ENCODE data around the gene IFITM10. TPM values are rescaled to one million over a fixed set of nuclear protein-coding genes. Genes with fewer than 3 reads are reported as not detected.

Gene IFITM10
- total and polyA plus RNA-seq, 2 donors (not counting 1 experiment from before 2014, with no cell fraction given): 0.09 to 1.7 TPM

GRCh38 chr11:1749395-1750351, 722 bp downstream of the IFITM10 start:
- Histone ChIP-seq H4K20me1 (ENCODE audit: control insufficient read depth, insufficient read depth, low read length, poor library complexity, severe bottlenecking) (no peaks in the 10 kb centered on the region), H3K27me3 (replicated peaks in 1 of 4; ENCODE audit: control extremely low read depth in 1 of 4, control insufficient read depth in 3 of 4, insufficient read depth in 4 of 4, low read length in 3 of 4) (peaks cover 0 to 17% (median 2%) of the 10 kb centered on the region in 4 experiments), H2AFZ (ENCODE audit: insufficient read depth, low read depth, low read length, poor library complexity, severe bottlenecking) (no peak overlapping the region), H3K4me2 (replicated peaks; ENCODE audit: low read depth, low read length, poor library complexity, severe bottlenecking) (peak overlapping the region; percentile 12), H3K36me3 (replicated peaks in 1 of 2; ENCODE audit: control extremely low read depth in 1 of 2, control insufficient read depth in 1 of 2, extremely low read depth in 1 of 2, insufficient read depth in 2 of 2, low read length in 1 of 2) (peaks cover 0 to 6% of the 10 kb centered on the region in 2 experiments), H3K4me1 (ENCODE audit: control insufficient read depth in 2 of 2, insufficient read depth in 2 of 2, low read length in 2 of 2) (peaks cover 0 to 6% of the 10 kb centered on the region in 2 donors), H3K4me3 (ENCODE audit: control extremely low read depth in 1 of 5, extremely low read depth in 1 of 5, insufficient read depth in 1 of 5, low read depth in 2 of 5, low read length in 4 of 5) (no peak overlapping the region), H3K27ac (ENCODE audit: low read length in 2 of 2) (no peak overlapping the region), H3K9me3 (ENCODE audit: control extremely low read depth in 1 of 3, control insufficient read depth in 2 of 3, insufficient read depth in 1 of 3, low read length in 2 of 3) (peaks cover 0 to 12% (median 0%) of the 10 kb centered on the region in 3 donors), H3K79me2 (ENCODE audit: control insufficient read depth, insufficient read depth, low read length) (no peaks in the 10 kb centered on the region), H3K9ac (ENCODE audit: low read length) (no peak overlapping the region)
- Mint-ChIP-seq H3K27ac (no peak overlapping the region), H3K4me3 (peak overlapping the region; percentile 23), H3K9me3 (ENCODE audit: insufficient read depth) (peaks cover 8% of the 10 kb centered on the region), H3K27me3 (peaks cover 12% of the 10 kb centered on the region), H3K4me1 (peaks cover 9% of the 10 kb centered on the region)
- no peak for ATAC-seq (ENCODE audit: low read depth)
- DNase-seq: no peak
- intact Hi-C loops (cut with micrococcal nuclease): no loop called here
- 62% methylated on average over 25 of the region's 25 CpGs for WGBS (ENCODE audit: insufficient coverage)
- no peak for TF ChIP-seq EZH2 (IDR thresholded peaks at IDR 0.05; ENCODE audit: borderline replicate concordance, insufficient read depth, low read depth, low read length, poor library complexity, severe bottlenecking)
- TF ChIP-seq, protein P1, sequence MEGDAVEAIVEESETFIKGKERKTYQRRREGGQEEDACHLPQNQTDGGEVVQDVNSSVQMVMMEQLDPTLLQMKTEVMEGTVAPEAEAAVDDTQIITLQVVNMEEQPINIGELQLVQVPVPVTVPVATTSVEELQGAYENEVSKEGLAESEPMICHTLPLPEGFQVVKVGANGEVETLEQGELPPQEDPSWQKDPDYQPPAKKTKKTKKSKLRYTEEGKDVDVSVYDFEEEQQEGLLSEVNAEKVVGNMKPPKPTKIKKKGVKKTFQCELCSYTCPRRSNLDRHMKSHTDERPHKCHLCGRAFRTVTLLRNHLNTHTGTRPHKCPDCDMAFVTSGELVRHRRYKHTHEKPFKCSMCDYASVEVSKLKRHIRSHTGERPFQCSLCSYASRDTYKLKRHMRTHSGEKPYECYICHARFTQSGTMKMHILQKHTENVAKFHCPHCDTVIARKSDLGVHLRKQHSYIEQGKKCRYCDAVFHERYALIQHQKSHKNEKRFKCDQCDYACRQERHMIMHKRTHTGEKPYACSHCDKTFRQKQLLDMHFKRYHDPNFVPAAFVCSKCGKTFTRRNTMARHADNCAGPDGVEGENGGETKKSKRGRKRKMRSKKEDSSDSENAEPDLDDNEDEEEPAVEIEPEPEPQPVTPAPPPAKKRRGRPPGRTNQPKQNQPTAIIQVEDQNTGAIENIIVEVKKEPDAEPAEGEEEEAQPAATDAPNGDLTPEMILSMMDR (IDR thresholded peaks at IDR 0.05): no peak
- ChIA-PET POLR2A (no interaction called here), CTCF (interaction anchor here (2.0 kb wide), 1 partner anchor 56 kb away, joined by 5 read pairs; no protein-coding TSS in a partner anchor)

All from B cell (primary cell).